Mammary epithelial cell (primary cell): ENCODE results near the gene ATP12A.

Experiments used
- EZH2 ChIP-seq: IDR thresholded peaks from 2 replicates; pipeline ENCODE4 v1.6.1; 2012; ENCODE audit warnings: low read length, inconsistent platforms, borderline replicate concordance
- TF ChIP-seq, protein P1 (sequence below), 2 donors: IDR thresholded peaks in 1 of 2; conservative IDR thresholded peaks in 1 of 2; 2 replicates each; pipeline ENCODE4 v1.5.1; 2011 to 2012; ENCODE audit warnings: inconsistent platforms in 2 of 2, low read length in 2 of 2, mild to moderate bottlenecking in 2 of 2, control low read depth in 1 of 2, low read depth in 1 of 2; ENCODE audit not compliant: insufficient read depth in 1 of 2; ENCODE audit errors: extremely low read depth in 1 of 2

DNA sequence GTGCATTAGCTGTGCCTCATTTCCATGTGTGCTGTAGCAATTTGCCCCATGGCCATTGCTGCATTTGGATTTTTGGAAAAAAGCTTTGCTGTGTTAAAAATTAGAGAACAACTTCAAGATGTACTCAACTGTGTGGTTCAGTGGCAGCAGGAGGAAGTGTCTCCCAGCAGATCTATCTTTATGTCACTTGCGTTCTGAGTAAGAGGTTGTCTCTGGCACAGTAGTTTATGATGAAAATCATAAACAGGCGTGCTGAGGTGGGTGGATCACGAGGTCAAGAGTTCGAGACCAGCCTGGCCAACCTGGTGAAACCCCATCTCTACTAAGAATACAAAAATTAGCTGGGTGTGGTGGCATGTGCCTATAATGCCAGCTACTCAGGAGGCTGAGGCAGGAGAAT lies 54.7 kb downstream of the ATP12A start:
- TF ChIP-seq, protein P1, sequence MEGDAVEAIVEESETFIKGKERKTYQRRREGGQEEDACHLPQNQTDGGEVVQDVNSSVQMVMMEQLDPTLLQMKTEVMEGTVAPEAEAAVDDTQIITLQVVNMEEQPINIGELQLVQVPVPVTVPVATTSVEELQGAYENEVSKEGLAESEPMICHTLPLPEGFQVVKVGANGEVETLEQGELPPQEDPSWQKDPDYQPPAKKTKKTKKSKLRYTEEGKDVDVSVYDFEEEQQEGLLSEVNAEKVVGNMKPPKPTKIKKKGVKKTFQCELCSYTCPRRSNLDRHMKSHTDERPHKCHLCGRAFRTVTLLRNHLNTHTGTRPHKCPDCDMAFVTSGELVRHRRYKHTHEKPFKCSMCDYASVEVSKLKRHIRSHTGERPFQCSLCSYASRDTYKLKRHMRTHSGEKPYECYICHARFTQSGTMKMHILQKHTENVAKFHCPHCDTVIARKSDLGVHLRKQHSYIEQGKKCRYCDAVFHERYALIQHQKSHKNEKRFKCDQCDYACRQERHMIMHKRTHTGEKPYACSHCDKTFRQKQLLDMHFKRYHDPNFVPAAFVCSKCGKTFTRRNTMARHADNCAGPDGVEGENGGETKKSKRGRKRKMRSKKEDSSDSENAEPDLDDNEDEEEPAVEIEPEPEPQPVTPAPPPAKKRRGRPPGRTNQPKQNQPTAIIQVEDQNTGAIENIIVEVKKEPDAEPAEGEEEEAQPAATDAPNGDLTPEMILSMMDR (conservative IDR thresholded peaks at IDR 0.05 in 1 of 2, IDR thresholded peaks at IDR 0.05 in 1 of 2; ENCODE audit: extremely low read depth in 1 of 2, insufficient read depth in 1 of 2, low read depth in 1 of 2, low read length in 2 of 2) = no peak
- no peak for TF ChIP-seq EZH2
